ENCODE data around the gene CYP2W1. TPM values are rescaled to one million over a fixed set of nuclear protein-coding genes. Genes with fewer than 3 reads are reported as not detected.

Gene CYP2W1
- total RNA-seq, 1 donor from 2014 or later: not detected

- H3K9me3 Mint-ChIP-seq (ENCODE audit: unreplicated experiment): no peaks in the 10 kb centered on the region
- H3K4me3 Mint-ChIP-seq (ENCODE audit: unreplicated experiment): no peak overlapping the region
- no peaks in the 10 kb centered on the region for H3K36me3 Mint-ChIP-seq (ENCODE audit: unreplicated experiment)
- no peak overlapping the region for H3K27ac Mint-ChIP-seq (ENCODE audit: unreplicated experiment)
- DNase-seq (ENCODE audit: extremely low spot score, unreplicated experiment): no peak
- no peaks in the 10 kb centered on the region for H3K27me3 Mint-ChIP-seq (ENCODE audit: unreplicated experiment)
- H3K4me1 Mint-ChIP-seq (ENCODE audit: unreplicated experiment): peaks cover 11% of the 10 kb centered on the region
- no peak for TF ChIP-seq CTCF (IDR thresholded peaks at IDR 0.05)
Measured at GRCh38 chr7:986766-987751, 4.1 kb downstream of the CYP2W1 start.

GRCh38 chr7:987909-988308 is 4.9 kb downstream of the CYP2W1 start:
- no peak overlapping the region for H3K4me3 Mint-ChIP-seq (ENCODE audit: unreplicated experiment)
- H3K36me3 Mint-ChIP-seq (ENCODE audit: unreplicated experiment): no peaks in the 10 kb centered on the region
- no peaks in the 10 kb centered on the region for H3K9me3 Mint-ChIP-seq (ENCODE audit: unreplicated experiment)
- no peak overlapping the region for H3K27ac Mint-ChIP-seq (ENCODE audit: unreplicated experiment)
- H3K4me1 Mint-ChIP-seq (ENCODE audit: unreplicated experiment): peaks cover 13% of the 10 kb centered on the region
- no peak for TF ChIP-seq CTCF (IDR thresholded peaks at IDR 0.05)
- no peaks in the 10 kb centered on the region for H3K27me3 Mint-ChIP-seq (ENCODE audit: unreplicated experiment)
- DNase-seq (ENCODE audit: extremely low spot score, unreplicated experiment): no peak

GRCh38 chr7:988426-988911 is 5.5 kb downstream of the CYP2W1 start:
- Mint-ChIP-seq H3K4me3 (ENCODE audit: unreplicated experiment) (no peak overlapping the region), H3K27ac (ENCODE audit: unreplicated experiment) (no peak overlapping the region), H3K4me1 (ENCODE audit: unreplicated experiment) (peaks cover 18% of the 10 kb centered on the region), H3K36me3 (ENCODE audit: unreplicated experiment) (no peaks in the 10 kb centered on the region), H3K9me3 (ENCODE audit: unreplicated experiment) (no peaks in the 10 kb centered on the region), H3K27me3 (ENCODE audit: unreplicated experiment) (no peaks in the 10 kb centered on the region)
- DNase-seq (ENCODE audit: extremely low spot score, unreplicated experiment): no peak
- TF ChIP-seq CTCF (IDR thresholded peaks at IDR 0.05): no peak

- DNase-seq (ENCODE audit: extremely low spot score, unreplicated experiment): no peak
- TF ChIP-seq CTCF (IDR thresholded peaks at IDR 0.05): no peak
- Mint-ChIP-seq H3K27ac (ENCODE audit: unreplicated experiment) (no peak overlapping the region), H3K36me3 (ENCODE audit: unreplicated experiment) (no peaks in the 10 kb centered on the region), H3K9me3 (ENCODE audit: unreplicated experiment) (no peaks in the 10 kb centered on the region), H3K27me3 (ENCODE audit: unreplicated experiment) (no peaks in the 10 kb centered on the region), H3K4me1 (ENCODE audit: unreplicated experiment) (peaks cover 20% of the 10 kb centered on the region), H3K4me3 (ENCODE audit: unreplicated experiment) (no peak overlapping the region)
Measured at GRCh38 chr7:988963-989529, 6.1 kb downstream of the CYP2W1 start.

GRCh38 chr7:990352-990932 is 7.5 kb downstream of the CYP2W1 start:
- no peak for DNase-seq (ENCODE audit: extremely low spot score, unreplicated experiment)
- peaks cover 22% of the 10 kb centered on the region for H3K4me1 Mint-ChIP-seq (ENCODE audit: unreplicated experiment)
- H3K4me3 Mint-ChIP-seq (ENCODE audit: unreplicated experiment): no peak overlapping the region
- H3K27ac Mint-ChIP-seq (ENCODE audit: unreplicated experiment): no peak overlapping the region
- TF ChIP-seq CTCF (IDR thresholded peaks at IDR 0.05): no peak
- no peaks in the 10 kb centered on the region for H3K9me3 Mint-ChIP-seq (ENCODE audit: unreplicated experiment)
- no peaks in the 10 kb centered on the region for H3K27me3 Mint-ChIP-seq (ENCODE audit: unreplicated experiment)
- no peaks in the 10 kb centered on the region for H3K36me3 Mint-ChIP-seq (ENCODE audit: unreplicated experiment)

Data from osteocyte (in vitro differentiated cells).